NB4 (cell line): Measurements from ENCODE around the gene SEPTIN10.

Experiments
- CTCF ChIP-seq: IDR thresholded peaks from one replicate; pipeline ENCODE4 v1.5.1; 2012; ENCODE audit warnings: low read depth, low read length
- MAX ChIP-seq: IDR thresholded peaks from 2 replicates; pipeline ENCODE4 v1.6.1; 2011; ENCODE audit warnings: low read depth, low read length
- MYC ChIP-seq: IDR thresholded peaks from 2 replicates; pipeline ENCODE4 v1.6.1; 2011; ENCODE audit warnings: low read depth, low read length
- POLR2A ChIP-seq: IDR thresholded peaks from 2 replicates; pipeline ENCODE4 v1.6.1; 2011; ENCODE audit warnings: mild to moderate bottlenecking; ENCODE audit not compliant: insufficient read length; ENCODE audit errors: extremely low read depth

GRCh38 chr2:109654326-109655050 is 40.7 kb upstream of the SEPTIN10 start:
- no peak for TF ChIP-seq MAX
- TF ChIP-seq CTCF, result no peak
- no peak for TF ChIP-seq POLR2A
- no peak for TF ChIP-seq MYC
